OCI-LY1 (cell line): Measurements from ENCODE around the gene DYNC1LI2.

Experiments used
- H2AFZ ChIP-seq: fragments of 200-600 bp; sonication (generic), shearing (Covaris generic); 2 replicates; pipeline ENCODE4 v1.6.0; 2014; ENCODE audit warnings: antibody characterized with exemption, mild to moderate bottlenecking, low read length
- H3F3A ChIP-seq: fragments of 200-600 bp; sonication (generic), shearing (Covaris generic); 2 replicates; pipeline ENCODE4 v1.6.0; 2014; ENCODE audit warnings: mild to moderate bottlenecking, antibody characterized with exemption, low read length, moderate library complexity; ENCODE audit not compliant: insufficient read depth
- H3K27ac ChIP-seq: fragments of 200-600 bp; sonication (generic); 2 replicates; pipeline ENCODE4 v1.5.1; 2014; ENCODE audit warnings: low read length, mixed run types, mild to moderate bottlenecking, low read depth; ENCODE audit not compliant: poor library complexity, severe bottlenecking
- H3K27me3 ChIP-seq: fragments of 200-600 bp; sonication (generic); 2 replicates; pipeline ENCODE4 v1.6.0; 2014; ENCODE audit warnings: antibody characterized with exemption, mild to moderate bottlenecking, low read length, moderate library complexity; ENCODE audit not compliant: insufficient read depth
- H3K36me3 ChIP-seq: fragments of 200-600 bp; sonication (generic); 2 replicates; pipeline ENCODE4 v1.6.1; 2014; ENCODE audit warnings: mild to moderate bottlenecking, antibody characterized with exemption, low read length, moderate library complexity, mixed read lengths; ENCODE audit not compliant: insufficient read depth
- H3K4me1 ChIP-seq: fragments of 200-600 bp; sonication (generic); 2 replicates; pipeline ENCODE4 v1.5.1; 2014; ENCODE audit warnings: mild to moderate bottlenecking, low read length, moderate library complexity; ENCODE audit not compliant: insufficient read depth, severe bottlenecking
- H3K4me2 ChIP-seq: fragments of 200-600 bp; sonication (generic), shearing (Covaris generic); 2 replicates; pipeline ENCODE4 v1.6.1; 2014; ENCODE audit warnings: low read length
- H3K4me3 ChIP-seq: fragments of 200-600 bp; sonication (generic); 2 replicates; pipeline ENCODE4 v1.5.1; 2014; ENCODE audit warnings: low read length, low read depth, mild to moderate bottlenecking, mixed read lengths; ENCODE audit not compliant: poor library complexity, severe bottlenecking
- H3K79me2 ChIP-seq: fragments of 200-600 bp; shearing (Covaris generic); 2 replicates; pipeline ENCODE4 v1.6.1; 2016; ENCODE audit warnings: mixed run types, low read length, mixed read lengths; ENCODE audit not compliant: insufficient read depth
- H3K9ac ChIP-seq: fragments of 200-600 bp; sonication (generic), shearing (Covaris generic); 2 replicates; pipeline ENCODE4 v1.6.1; 2014; ENCODE audit warnings: mild to moderate bottlenecking, low read length, mixed read lengths
- H3K9me2 ChIP-seq: fragments of 200-600 bp; sonication (generic), shearing (Covaris generic); 2 replicates; pipeline ENCODE4 v1.6.1; 2014; ENCODE audit warnings: low read depth, mild to moderate bottlenecking, low read length, mixed read lengths
- H3K9me3 ChIP-seq: fragments of 200-600 bp; shearing (Covaris generic); 2 replicates; pipeline ENCODE4 v1.6.1; 2014; ENCODE audit warnings: low read length, mixed read lengths
- H4K20me1 ChIP-seq: fragments of 200-600 bp; sonication (generic), shearing (Covaris generic); 2 replicates; pipeline ENCODE4 v1.6.0; 2016; ENCODE audit warnings: mild to moderate bottlenecking, low read length; ENCODE audit not compliant: insufficient read depth
- CTCF ChIP-seq: fragments of 200-600 bp; sonication (generic), shearing (Covaris generic); IDR thresholded peaks from 2 replicates; pipeline ENCODE4 v1.5.1; 2017; ENCODE audit warnings: mild to moderate bottlenecking, antibody characterized with exemption, low read length, moderate library complexity, mixed read lengths
- EZH2 ChIP-seq: fragments of 200-600 bp; sonication (generic), shearing (Covaris generic); IDR thresholded peaks from 2 replicates; pipeline ENCODE4 v1.8.0; 2017; ENCODE audit warnings: borderline replicate concordance, mixed run types, mild to moderate bottlenecking, antibody characterized with exemption, low read length, moderate library complexity, mixed read lengths

Gene DYNC1LI2

GRCh38 chr16:66693149-66693548, 58.3 kb downstream of the DYNC1LI2 start:
- Histone ChIP-seq H3K4me1 (peaks cover 14% of the 10 kb centered on the region), H3K9ac (no peak overlapping the region), H3K27me3 (no peaks in the 10 kb centered on the region; the same call in 1 of the 2 replicates), H4K20me1 (no peaks in the 10 kb centered on the region), H3K27ac (no peak overlapping the region), H3K9me3 (no peaks in the 10 kb centered on the region), H3K4me2 (no peak overlapping the region), H2AFZ (no peak overlapping the region), H3K9me2 (no peaks in the 10 kb centered on the region), H3K79me2 (no peaks in the 10 kb centered on the region), H3F3A (no peaks in the 10 kb centered on the region), H3K4me3 (no peak overlapping the region), H3K36me3 (no peaks in the 10 kb centered on the region)
- TF ChIP-seq CTCF, result no peak
- no peak for TF ChIP-seq EZH2

- Histone ChIP-seq H3K27ac (no peak overlapping the region), H3K9me3 (no peaks in the 10 kb centered on the region), H3K4me1 (peaks cover 13% of the 10 kb centered on the region), H3F3A (no peaks in the 10 kb centered on the region), H3K36me3 (no peaks in the 10 kb centered on the region), H3K9ac (no peak overlapping the region), H3K27me3 (no peaks in the 10 kb centered on the region), H3K79me2 (no peaks in the 10 kb centered on the region), H3K4me2 (no peak overlapping the region), H3K4me3 (no peak overlapping the region), H2AFZ (no peak overlapping the region), H3K9me2 (no peaks in the 10 kb centered on the region), H4K20me1 (no peaks in the 10 kb centered on the region)
- no peak for TF ChIP-seq CTCF
- TF ChIP-seq EZH2, result no peak
Measured at GRCh38 chr16:66692341-66692740, 59.1 kb downstream of the DYNC1LI2 start.

GRCh38 chr16:66691234-66691633, 60.2 kb downstream of the DYNC1LI2 start:
- H3K9me3 ChIP-seq, result no peaks in the 10 kb centered on the region
- no peak overlapping the region for H3K4me2 ChIP-seq
- H3K36me3 ChIP-seq, result no peaks in the 10 kb centered on the region
- no peaks in the 10 kb centered on the region for H3K9me2 ChIP-seq
- H3K9ac ChIP-seq, result no peak overlapping the region
- H3K79me2 ChIP-seq, result no peaks in the 10 kb centered on the region
- no peaks in the 10 kb centered on the region for H4K20me1 ChIP-seq
- H2AFZ ChIP-seq, result no peak overlapping the region
- no peak overlapping the region for H3K4me3 ChIP-seq
- no peaks in the 10 kb centered on the region for H3K27me3 ChIP-seq
- H3K27ac ChIP-seq, result no peak overlapping the region
- H3F3A ChIP-seq, result no peaks in the 10 kb centered on the region
- peaks cover 7% of the 10 kb centered on the region for H3K4me1 ChIP-seq
- TF ChIP-seq EZH2 (no peak), CTCF (no peak)
